AML-193 (cell line): ENCODE results near the gene NEK2.
"Not testable (repeated sequence)": the region's sequence is repeated elsewhere in the genome, so short reads cannot be mapped to it uniquely, and the experiment has no call there.

Experiments used
- DNase-seq, 2 experiments: peaks; one replicate each; lab custom pipeline; 2025; lab: John Stamatoyannopoulos, UW

NEK2 gene

DNA sequence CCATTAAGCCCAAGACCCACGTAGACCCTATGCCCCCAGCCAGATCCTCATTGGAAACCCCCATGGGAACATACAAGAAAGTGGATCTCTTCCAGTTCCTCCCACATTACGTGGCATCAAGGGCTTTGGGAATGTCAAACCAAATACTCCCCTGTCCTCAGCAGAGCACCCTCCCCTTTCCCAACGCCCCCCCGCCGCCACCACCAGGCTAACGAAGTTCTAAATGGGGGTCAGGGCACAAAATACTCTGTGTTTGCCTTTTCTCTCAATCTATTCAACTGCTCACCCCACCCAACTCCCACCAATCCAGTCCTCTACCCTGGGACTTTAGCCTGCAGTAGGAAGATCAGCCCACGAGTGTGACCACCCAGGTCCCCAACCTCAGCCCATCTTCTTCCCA is 24.5 kb downstream of the NEK2 start:
- DNase-seq: no peak

DNA sequence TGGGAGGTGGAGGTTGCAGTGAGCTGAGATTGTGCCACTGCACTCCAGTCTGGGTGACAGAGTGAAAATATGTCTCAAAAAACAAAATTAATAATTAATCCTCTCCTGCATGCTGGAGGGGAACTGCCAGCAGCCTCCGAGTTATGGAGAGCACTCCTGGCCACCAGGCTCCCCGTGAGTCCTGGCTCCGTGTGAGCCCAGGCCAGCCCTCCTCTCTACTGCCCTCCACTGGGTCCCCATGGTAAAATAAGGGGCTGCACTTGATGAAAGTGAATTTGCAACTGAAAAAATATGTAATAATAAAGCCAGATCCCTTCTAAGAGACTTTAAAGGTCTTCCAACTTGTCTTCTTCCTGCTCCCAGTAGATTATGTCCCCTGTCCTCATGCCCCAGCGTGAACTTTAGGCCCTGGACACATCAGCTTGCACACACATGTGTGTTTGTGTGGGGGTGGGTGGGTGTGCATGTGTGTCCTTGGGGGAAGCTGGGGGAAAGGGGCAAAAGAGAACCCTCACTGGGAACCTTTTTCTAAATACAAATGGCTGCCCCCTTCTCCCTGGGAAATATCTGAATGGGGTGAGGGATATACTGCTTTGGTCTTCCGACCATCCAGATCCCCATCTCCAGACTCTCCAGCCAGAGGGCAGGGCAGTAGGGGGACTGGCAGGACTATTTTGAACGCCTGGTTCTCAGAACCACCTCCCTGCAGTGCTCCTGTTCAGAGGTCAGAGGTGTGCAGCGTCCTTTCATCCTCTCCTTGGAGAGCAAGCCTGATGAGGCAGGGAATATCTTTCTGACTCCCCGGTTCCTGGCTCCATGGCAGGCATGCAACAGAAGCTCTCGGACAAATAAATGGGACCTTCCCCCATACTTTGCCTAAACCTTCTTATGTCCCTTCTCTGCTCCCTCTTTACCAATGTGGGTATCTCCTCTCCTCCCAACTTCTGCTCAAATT is 26.2 kb downstream of the NEK2 start:
- no peak for DNase-seq

DNA sequence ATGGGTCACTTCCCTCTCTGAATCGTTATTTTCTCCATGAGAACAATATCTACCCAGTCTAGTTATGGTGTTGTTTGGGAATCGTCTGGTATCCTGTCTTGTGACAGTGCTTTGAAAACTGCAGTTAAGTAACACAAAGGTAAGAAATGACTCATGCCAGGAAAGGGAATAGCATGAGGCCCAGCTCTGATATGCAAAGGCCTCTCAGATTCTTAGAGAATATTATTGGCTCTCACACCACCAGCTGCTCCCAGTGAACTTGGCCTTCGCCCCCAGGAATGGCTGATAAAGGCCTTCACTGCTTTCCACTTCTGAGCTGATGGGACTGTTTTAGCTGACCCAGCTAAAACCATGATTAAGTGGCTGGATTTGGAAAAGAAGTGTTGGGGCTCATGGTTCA is 27.1 kb downstream of the NEK2 start:
- DNase-seq: no peak

DNA sequence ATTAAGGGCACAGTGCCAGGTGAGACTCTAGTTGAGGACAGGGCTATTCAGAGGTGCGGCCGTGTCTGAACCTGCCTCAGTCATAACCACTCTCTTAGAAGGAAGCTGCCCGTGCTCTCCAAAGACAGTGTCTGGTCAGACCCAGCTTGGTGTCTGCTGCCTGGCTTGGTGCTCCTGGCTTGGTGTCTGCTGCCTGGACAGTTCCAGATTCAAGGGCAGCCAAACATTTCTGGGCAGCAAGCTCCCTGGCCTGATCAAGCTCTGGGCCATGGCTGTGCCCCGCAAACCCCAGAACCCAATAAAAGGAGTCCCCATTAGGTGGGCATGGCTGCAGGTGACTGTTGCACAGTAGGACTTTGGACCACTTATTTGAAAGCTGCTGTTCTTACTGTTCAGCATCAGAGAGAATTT is 27.7 kb downstream of the NEK2 start:
- DNase-seq: no peak

DNA sequence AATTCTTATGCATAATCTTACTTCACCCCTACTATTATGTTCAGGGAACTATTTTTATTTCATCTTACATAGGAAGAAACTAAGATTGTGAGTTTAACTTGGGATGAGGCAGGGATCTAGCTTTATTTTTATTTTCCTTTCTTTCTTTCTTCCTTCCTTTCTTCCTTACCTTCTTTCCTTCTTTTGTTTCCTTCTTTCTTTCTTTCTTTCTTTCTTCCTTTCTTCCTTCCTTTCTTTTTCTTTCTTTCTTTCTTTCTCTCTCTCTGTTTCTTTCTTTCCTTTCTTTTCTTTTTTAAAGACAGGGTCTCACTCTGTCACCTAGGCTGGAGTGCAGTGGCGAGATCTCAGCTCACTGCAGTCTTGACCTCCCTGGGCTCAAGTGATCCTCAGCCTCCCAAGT is 28.9 kb downstream of the NEK2 start:
- DNase-seq: no peak

DNA sequence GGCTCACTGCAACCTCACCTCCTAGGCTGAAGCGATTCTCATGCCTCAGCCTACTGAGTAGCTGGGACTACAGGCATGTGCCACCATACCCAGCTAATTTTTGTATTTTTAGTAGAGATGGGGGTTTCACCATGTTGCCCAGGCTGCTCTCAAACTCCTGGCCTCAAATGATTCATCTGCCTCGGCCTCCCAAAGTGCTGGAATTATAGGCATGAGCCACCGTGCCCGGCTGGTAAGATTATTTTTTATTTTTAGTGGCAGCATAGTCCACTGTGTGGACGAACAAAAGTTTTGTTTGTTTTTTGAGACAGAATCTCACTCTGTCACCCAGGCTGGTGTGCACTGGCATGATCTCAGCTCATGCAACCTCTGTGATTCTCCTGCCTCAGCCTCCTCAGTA is 29.8 kb downstream of the NEK2 start:
- not testable (repeated sequence) for DNase-seq

DNA sequence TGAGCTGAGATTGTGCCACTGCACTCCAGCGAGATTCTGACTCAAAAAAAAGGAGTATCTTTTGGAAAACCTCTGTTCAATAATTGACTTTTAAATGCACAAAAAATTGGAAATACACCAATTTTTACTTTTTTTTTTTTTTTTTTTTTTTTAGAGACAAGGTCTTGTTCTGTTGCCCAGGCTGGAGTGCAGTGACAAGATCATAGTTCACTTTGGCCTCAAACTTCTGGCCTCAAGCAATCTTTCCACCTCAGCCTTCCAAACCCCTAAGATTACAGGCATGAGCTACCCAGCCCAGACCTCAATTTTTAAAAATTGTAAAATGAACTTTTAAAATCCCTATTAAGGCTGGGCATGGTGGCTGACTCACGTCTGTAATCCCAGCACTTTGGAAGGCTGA is 30.8 kb downstream of the NEK2 start:
- no peak for DNase-seq

DNA sequence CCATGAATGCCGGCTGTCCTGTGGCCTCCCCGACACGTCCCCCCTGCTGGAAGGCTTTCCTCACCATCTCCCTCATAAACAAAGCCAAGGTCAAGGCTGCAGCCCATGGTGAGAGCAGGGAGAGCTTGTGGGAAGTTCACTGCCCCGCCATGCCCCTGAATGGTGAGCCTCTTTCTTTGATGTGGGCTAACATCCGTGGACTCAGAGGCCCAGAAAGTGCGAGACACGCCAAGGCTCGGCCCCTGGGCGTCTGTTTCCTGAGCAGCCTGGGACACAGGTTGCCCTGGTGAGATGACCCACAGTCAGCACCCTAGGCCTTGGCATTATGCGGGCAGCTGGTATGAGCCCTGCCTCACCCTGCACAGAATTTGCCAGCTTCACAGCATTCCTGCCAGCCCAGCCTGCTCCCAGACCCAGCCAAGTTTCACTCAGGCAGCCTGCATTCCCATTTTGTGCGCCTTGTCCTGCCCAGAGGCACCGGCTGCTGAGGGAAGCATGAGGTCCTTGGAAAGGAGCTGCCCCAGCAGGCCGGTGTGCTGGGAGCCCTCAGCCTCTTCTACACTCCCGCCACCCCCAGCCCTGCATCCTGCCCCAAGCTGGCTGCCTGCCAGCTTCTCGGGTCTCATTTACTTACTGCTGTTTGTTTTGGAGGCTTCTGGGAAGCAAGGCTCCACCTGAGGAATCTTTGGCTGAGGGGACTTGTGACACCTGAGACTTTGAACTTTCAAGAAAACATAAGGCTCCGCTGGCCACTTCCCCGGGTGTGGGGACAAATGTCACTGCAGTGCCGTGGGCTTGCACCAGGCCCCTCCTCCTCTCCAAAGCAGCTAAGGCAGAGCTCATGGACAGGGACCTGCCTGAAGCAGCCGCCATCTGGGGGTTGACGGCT is 31.9 kb downstream of the NEK2 start:
- DNase-seq: no peak

DNA sequence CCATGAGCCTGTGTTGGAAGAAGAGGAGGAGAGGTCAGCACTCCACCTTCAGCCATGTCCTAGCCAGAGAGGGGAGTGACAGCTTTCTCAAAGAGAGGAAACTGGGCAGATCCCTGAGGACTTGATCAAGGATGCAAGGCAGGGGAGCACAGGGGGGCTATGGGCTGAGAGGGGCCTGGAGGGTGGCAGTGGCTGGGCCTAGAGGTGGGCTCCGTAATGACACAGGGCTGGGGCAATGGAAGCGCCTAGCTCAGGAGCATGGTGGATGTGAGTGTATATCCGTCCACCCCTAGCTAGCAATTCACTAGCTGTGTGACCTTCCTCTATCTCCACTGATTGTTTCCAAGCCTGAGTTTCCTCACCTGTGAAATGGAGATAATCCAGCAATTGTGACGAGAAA is 32.6 kb downstream of the NEK2 start:
- no peak for DNase-seq

DNA sequence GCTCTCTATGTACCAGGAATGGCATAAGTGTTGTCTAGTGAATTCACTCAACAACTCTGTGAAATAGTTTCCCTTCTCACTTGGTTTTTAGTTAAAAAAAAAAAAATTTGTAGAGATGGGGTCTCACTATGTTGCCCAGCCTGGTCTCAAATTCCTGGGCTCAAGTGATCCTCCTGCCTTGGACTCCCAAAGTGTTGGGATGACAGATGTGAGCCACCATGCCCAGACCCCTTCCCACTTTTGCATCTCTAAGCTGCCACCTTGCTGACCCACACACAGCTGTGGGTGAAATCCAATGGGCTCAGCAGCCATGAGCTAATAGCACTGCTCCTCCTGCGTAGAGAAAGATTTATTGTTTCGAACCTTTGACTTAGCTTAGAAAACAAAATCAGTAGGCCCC is 33.5 kb downstream of the NEK2 start:
- no peak for DNase-seq

DNA sequence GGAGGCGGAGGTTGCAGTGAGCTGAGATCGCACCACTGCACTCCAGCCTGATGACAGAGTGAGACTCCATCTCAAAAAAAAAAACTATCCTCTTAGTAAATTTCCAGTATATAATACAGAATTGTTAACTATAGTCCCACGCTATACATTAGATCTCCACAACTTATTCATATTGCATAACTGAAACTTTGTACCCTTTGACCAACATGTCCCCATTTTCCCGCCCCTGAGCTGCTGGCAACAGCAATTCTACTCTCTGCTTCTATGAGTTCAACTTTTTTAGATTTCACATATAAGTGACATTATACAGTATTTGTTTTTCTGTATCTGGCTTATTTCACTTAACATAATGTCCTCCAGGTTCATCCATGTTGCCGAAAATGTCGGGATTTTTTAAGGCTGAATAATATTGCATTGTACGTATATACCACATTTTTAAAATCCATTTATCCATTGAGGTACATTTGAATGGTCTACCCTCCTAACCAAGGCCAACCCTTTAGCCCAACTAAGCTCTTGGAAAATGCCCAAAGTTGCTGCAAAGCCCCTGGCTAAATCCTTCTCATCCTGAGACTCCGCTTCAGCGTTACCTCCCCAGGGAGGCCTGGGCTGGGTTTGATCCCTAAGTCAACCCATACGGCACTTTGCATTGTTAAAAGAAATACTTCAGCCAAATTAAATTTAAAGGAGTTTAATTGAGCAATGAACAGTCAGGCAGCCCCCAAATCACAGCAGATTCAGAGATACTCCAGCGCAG is 34.2 kb downstream of the NEK2 start:
- DNase-seq: no peak

DNA sequence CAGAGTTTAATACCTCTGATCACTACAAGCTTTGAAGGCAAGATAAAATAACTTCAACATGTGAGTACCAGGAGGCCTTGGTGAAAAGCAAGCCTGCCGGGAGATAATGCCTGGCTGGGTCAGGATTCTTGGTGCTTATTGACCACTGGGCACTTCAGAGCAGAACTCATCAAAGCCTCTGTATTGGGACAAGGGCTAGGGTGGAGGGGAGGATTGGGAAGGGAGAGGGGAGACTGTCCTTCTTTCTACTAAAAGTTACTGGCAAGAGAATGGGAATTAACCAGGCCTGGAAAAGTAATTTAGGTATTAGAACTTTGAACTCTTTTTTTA is 35.2 kb downstream of the NEK2 start:
- no peak for DNase-seq

DNA sequence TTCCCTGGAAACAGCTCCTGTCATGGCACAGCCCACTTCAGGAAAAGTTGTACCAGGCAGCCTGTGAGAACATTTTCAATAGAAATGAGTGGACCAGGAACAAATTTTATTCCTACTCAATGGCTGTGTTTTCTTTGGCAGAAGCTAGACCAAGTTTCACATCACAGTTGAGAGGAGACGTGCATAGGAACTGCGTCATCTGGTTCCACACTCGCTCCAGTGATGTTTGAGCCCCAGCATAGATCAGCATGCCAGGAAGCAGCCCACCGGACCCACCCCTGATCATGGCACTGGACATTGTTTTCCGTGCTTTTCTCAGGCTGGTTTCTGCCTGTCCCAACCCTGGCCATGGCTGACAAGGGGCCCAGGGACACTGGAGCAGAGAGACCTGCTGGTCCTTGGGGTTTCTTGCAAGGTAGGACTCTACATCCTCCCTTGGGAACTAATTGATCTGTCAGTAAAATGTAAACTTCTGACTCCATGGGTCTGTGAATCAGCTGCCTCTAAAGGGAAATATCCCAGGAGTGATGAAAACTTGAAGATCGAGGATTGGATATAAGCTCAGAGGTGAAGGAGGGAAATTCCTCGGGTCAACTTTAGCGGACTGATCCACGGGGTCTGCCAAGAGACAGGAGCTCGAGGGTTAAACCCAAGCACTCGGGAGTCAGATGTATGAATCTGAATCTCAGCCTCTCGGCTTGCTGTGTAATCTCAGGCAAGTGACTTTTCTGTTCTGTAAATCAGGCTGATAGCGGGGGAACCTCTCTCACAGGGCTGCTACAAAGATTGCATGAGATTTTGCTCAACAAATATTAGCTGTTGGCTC is 35.7 kb downstream of the NEK2 start:
- DNase-seq: no peak

DNA sequence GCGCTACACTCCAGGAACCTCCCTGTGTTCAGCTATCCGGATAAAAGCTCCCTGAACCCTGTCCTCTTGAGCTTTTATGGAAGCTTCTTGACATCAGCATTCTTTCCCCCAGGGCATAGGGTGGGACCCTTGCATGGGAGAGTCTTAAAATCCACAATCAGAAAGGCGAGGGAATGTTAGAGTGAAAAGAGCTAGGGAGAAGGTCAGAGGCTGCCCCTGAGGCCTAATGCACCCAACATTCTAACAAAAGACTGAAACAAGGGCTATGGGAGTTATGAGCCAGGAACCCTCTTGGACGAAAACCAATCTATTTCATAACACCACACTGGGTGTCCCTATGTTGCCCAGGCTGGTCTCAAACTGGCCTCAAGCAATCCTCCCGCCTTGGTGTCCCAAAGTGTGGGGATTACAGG is 36.7 kb downstream of the NEK2 start:
- no peak for DNase-seq

DNA sequence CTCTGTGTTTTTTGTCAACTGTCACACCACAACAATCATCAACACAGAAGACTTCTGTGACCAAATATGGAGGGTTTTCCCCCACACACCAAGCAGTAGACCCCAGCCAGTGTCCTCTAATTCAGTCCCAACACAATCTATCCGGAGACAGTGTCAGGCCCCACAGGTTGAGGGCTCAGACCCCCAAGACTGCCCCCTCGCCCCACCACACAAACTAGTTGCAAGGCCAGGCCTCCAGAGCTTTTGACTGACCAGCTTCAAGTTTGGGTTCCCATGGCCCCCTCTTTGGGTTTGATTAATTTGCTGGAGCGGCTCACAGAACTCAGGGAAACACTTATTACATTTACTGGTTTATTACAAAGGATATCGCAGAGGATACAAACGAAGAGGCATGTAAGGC is 37.2 kb downstream of the NEK2 start:
- DNase-seq: no peak

DNA sequence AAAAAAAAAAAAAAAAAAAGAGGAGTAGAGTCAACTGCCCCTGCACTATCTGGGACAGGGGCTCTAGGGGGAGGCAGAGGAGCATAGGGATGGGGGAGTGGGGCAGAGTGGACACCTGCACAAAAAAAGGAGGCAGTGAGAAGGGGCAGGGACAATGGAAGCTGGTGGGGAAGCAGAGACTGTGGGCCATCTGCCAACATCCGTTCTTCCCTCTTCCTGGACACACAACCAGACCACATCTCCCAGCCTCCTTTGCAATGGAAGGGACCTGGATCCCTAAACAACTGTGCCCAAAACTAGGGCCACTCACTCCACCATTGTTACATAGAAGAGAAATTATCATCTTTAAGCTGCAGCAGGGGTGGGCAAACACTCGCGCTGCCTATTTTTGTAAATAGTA is 38.4 kb downstream of the NEK2 start:
- DNase-seq: no peak

DNA sequence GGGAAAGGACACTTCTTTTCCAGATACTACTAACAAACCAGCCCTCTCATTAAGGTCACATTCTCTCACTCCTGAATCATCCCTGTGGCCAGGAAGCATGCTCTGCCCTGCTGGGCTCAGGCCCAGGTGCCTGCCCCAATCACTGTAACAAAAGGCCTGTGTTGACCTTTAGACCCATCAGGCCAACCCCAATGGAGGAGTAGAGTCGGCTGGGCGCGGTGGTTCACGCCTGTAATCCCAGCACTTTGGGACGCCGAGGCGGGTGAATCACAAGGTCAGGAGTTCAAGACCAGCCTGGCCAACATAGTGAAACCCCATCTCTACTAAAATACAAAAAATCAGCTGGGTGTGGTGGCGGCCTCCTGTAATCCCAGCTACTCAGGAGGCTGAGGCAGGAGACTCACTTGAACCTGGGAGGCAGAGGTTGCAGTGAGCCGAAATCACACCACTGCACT is 38.8 kb downstream of the NEK2 start:
- DNase-seq: not testable (repeated sequence)

DNA sequence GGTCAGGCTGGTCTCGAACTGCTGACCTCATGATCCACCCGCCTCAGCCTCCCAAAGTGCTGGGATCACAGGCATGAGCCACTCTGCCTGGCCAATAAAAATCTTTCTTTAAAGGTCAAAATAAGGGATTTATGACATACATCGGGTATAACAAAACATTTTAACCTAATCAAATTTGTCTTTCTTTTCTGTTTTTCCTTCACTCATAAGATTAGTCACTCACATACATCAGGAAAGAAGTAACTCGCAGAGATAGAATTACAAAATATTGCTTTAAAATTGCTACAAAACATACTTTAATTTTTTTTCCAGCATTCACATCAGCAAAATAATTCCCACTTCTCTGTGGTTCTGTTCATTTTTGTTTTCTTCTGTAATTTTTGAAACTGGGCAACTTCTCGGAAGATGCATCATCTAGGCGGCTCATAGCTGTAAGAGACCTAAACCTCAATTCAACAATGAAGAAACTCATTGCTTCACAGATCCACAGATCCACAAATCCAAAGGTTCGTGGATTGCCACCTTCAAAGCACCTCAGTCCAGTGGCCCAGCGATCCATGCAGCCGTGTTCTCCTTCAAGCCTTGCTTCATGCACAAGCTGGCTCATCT is 39.7 kb downstream of the NEK2 start:
- DNase-seq: no peak

DNA sequence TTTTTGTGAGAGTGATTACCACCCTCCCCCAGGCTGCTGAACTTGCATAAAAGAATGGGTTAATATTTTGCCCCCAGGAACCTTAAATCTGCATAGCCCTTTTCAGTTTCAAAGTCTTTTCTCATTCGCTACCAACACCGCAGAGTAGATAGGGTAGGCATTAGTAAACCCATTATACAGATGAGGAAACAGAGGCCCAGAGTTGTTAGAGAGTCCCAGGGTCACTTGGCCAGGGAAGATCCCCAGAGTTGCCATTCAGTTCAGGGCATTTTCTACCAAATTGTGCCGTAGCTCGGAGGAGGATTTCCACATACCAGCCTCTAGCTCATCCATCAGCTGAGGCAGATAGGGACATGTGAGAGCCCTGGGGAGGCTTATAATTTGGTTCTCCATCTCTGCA is 40.5 kb downstream of the NEK2 start:
- DNase-seq: no peak

DNA sequence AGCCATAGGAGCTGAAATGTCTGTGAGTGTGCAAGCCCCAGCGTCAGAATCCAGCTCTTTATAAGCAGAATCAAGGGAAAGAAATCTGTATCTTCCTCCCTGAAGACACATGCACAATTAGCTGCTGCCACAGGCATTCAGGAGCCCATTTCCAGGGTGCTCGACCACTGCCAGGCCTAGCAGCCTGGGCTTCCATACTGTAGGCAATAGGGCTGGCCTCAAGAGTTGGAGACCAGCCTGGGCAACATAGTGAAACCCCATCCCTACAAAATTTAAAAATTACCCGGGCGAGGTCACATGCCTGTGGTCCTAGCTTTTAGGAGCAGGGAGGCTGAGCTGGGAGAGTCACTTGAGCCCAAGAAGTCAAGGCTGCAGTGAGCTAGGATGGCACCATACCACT is 41.0 kb downstream of the NEK2 start:
- no peak for DNase-seq

DNA sequence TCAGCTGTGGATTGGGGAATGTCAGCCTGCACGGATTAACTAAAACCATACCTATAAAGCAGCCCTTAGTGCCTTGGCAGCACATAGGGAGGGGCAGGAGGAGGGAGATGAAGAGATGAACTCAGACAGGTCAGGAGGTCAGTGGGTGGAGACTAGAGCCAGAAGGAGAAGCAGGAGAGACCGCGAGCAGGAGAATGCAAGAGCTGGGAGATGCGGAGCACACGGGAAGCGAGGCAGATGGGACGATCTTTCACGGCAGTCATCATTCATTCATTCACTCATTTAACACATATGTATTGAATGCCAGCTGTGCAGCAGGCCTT is 41.9 kb downstream of the NEK2 start:
- no peak for DNase-seq
